Natural killer cell treated with Interleukin-12 subunit alpha and Interleukin-12 subunit beta and Interleukin-15 and Interleukin-18, amount 100 ng/mL, for 72 hours (primary cell): ENCODE measurements around the gene ASIC1. TPM values are rescaled to one million over a fixed set of nuclear protein-coding genes. Genes with fewer than 3 reads are reported as not detected.
A peak's percentile ranks its signal among the peaks of the same experiment; 100 is the strongest.

Experiments used
- ATAC-seq, 2 donors: fragments of 150-1000 bp; cut with Tn5 transposase in 1 of 2; sonication (Bioruptor Pico), chemical (Tn5 transposase) in 1 of 2; 2 replicates each; pipeline ENCODE4 v1.10.0; 2021
- DNase-seq: peaks from one replicate; pipeline ENCODE4 v3.0.0; 2022; ENCODE audit warnings: low spot score
- H3K27ac Mint-ChIP-seq, 2 donors: 1 replicate in 1 of 2; 2 replicates in 1 of 2; pipeline ENCODE4 v1.8.0; 2022; ENCODE audit warnings: mixed read lengths in 2 of 2, mild to moderate bottlenecking in 1 of 2, moderate library complexity in 1 of 2
- H3K27me3 Mint-ChIP-seq, 2 donors: 1 replicate in 1 of 2; 2 replicates in 1 of 2; pipeline ENCODE4 v1.8.0; 2022; ENCODE audit warnings: mixed read lengths in 2 of 2
- H3K36me3 Mint-ChIP-seq: one replicate; pipeline ENCODE4 v1.8.0; 2022; ENCODE audit warnings: mixed read lengths
- H3K4me1 Mint-ChIP-seq, 2 donors: 1 replicate in 1 of 2; 2 replicates in 1 of 2; pipeline ENCODE4 v1.8.0; 2022; ENCODE audit warnings: low read depth in 2 of 2, mixed read lengths in 2 of 2, mild to moderate bottlenecking in 1 of 2
- H3K4me3 Mint-ChIP-seq: one replicate; pipeline ENCODE4 v1.8.0; 2022; ENCODE audit warnings: mixed read lengths
- H3K9me3 Mint-ChIP-seq: 2 replicates; pipeline ENCODE4 v1.8.0; 2022; ENCODE audit warnings: mixed read lengths
- total RNA-seq, 2 donors: library from RNA; stranded (reverse); gene quantifications; one replicate each; pipeline ENCODE4 v1.2.3, GENCODE V29; 2022

The ASIC1 gene
- total RNA-seq, 2 donors from 2014 or later = 0.17 TPM; not detected in 1

- no peak for ATAC-seq
- H3K27me3 Mint-ChIP-seq = no peaks in the 10 kb centered on the region
- no peak overlapping the region for H3K27ac Mint-ChIP-seq
- no peak for DNase-seq
- no peak overlapping the region for H3K4me3 Mint-ChIP-seq
- H3K4me1 Mint-ChIP-seq = peaks cover 13 to 19% of the 10 kb centered on the region in 2 donors
- peaks cover 16% of the 10 kb centered on the region for H3K36me3 Mint-ChIP-seq
- H3K9me3 Mint-ChIP-seq = no peaks in the 10 kb centered on the region
Observed at GRCh38 chr12:50120953-50121352, 63.6 kb downstream of the ASIC1 start.

GRCh38 chr12:50121641-50122040 is 64.2 kb downstream of the ASIC1 start:
- ATAC-seq = no peak
- H3K27ac Mint-ChIP-seq = peak overlapping the region in 1 of 2 donors; percentile 1
- H3K9me3 Mint-ChIP-seq = no peaks in the 10 kb centered on the region

GRCh38 chr12:50123203-50123602 is 65.8 kb downstream of the ASIC1 start:
- Mint-ChIP-seq H3K4me3 (no peak overlapping the region), H3K9me3 (no peaks in the 10 kb centered on the region), H3K36me3 (peaks cover 15% of the 10 kb centered on the region), H3K27me3 (no peaks in the 10 kb centered on the region), H3K4me1 (peaks cover 13 to 16% of the 10 kb centered on the region in 2 donors), H3K27ac (no peak overlapping the region)
- no peak for DNase-seq
- no peak for ATAC-seq

More at GRCh38 chr12:50121641-50122040, 64.2 kb downstream of the ASIC1 start:
- no peak for DNase-seq
- H3K36me3 Mint-ChIP-seq = peaks cover 15% of the 10 kb centered on the region
- peaks cover 13 to 19% of the 10 kb centered on the region in 2 donors for H3K4me1 Mint-ChIP-seq
- no peaks in the 10 kb centered on the region for H3K27me3 Mint-ChIP-seq
- no peak overlapping the region for H3K4me3 Mint-ChIP-seq

- Mint-ChIP-seq H3K9me3 (no peaks in the 10 kb centered on the region), H3K27ac (peak overlapping the region; percentile 32 to 47), H3K27me3 (no peaks in the 10 kb centered on the region), H3K4me1 (peaks cover 18 to 20% of the 10 kb centered on the region in 2 donors), H3K36me3 (peaks cover 12% of the 10 kb centered on the region), H3K4me3 (no peak overlapping the region)
- ATAC-seq (no peak), DNase-seq (no peak)
Observed at GRCh38 chr12:50127546-50127945, 70.2 kb downstream of the ASIC1 start.

GRCh38 chr12:50129290-50129689 is 71.9 kb downstream of the ASIC1 start:
- Mint-ChIP-seq H3K9me3 (no peaks in the 10 kb centered on the region), H3K4me3 (no peak overlapping the region), H3K27me3 (no peaks in the 10 kb centered on the region), H3K4me1 (peaks cover 18 to 22% of the 10 kb centered on the region in 2 donors), H3K27ac (no peak overlapping the region), H3K36me3 (peaks cover 12% of the 10 kb centered on the region)
- ATAC-seq (no peak), DNase-seq (no peak)

- Mint-ChIP-seq H3K4me3 (no peak overlapping the region), H3K27me3 (no peaks in the 10 kb centered on the region), H3K36me3 (peaks cover 24% of the 10 kb centered on the region), H3K27ac (peak overlapping the region in 1 of 2 donors; percentile 32), H3K9me3 (no peaks in the 10 kb centered on the region), H3K4me1 (peaks cover 9 to 22% of the 10 kb centered on the region in 2 donors)
- no peak for DNase-seq
- no peak for ATAC-seq
Observed at GRCh38 chr12:50132505-50133135, 75.2 kb downstream of the ASIC1 start.

Other genes starting within 250 kb of the ASIC1 start
- gene NCKAP5L, start 229.2 kb upstream of the ASIC1 start, total RNA-seq = 1 to 10 TPM; 1.9 to 4.4 TPM
- gene BCDIN3D, start 214.5 kb upstream of the ASIC1 start, total RNA-seq = 1 to 10 TPM; 5.9 to 6.8 TPM
- gene FAIM2, start 153.7 kb upstream of the ASIC1 start, total RNA-seq = under 1 TPM in 1 of 2 donors, not detected in 1; 0.50 TPM
- not detected for gene AQP2, start 106.9 kb upstream of the ASIC1 start, total RNA-seq
- not detected for gene AQP5, start 95.7 kb upstream of the ASIC1 start, total RNA-seq
- gene AQP6, start 84.6 kb upstream of the ASIC1 start, total RNA-seq = not detected
- 100 to 1,000 TPM in 1 of 2 donors, 10 to 100 TPM in 1; 72.2 to 107 TPM for gene RACGAP1, start 32.1 kb upstream of the ASIC1 start, total RNA-seq
- 100 to 1,000 TPM in 1 of 2 donors, 10 to 100 TPM in 1; 69.5 to 112 TPM for gene SMARCD1, start 27.7 kb downstream of the ASIC1 start, total RNA-seq
- gene GPD1, start 46.4 kb downstream of the ASIC1 start, total RNA-seq = under 1 TPM; 0.36 TPM
- 10 to 100 TPM; 39.9 to 51.2 TPM for gene COX14, start 54.6 kb downstream of the ASIC1 start, total RNA-seq
- gene CERS5, start 109.8 kb downstream of the ASIC1 start, total RNA-seq = 100 to 1,000 TPM in 1 of 2 donors, 10 to 100 TPM in 1; 72.1 to 115 TPM
- gene LIMA1, start 225.9 kb downstream of the ASIC1 start, total RNA-seq = 10 to 100 TPM; 15.3 to 41.3 TPM